Keratinocyte (primary cell): Measurements from ENCODE around the gene APCS. TPM values are rescaled to one million over a fixed set of nuclear protein-coding genes. Genes with fewer than 3 reads are reported as not detected.

Source experiments
- DNase-seq: peaks from one replicate; pipeline ENCODE4 v3.0.0-alpha.2; 2011; ENCODE audit warnings: low read depth, missing footprints, low spot score
- FAIRE-seq: peaks from 2 replicates; lab custom pipeline; 2011; peaks lifted over from hg19 to GRCh38; lab: Jason Lieb, UNC
- H2AFZ ChIP-seq: 2 replicates; pipeline ENCODE4 v1.6.0; 2012; ENCODE audit warnings: low read length, control low read depth, inconsistent platforms; ENCODE audit not compliant: control insufficient read depth
- H3K27ac ChIP-seq: 2 replicates; pipeline ENCODE4 v1.5.1; 2011; ENCODE audit warnings: low read length; ENCODE audit not compliant: control insufficient read depth, insufficient read depth
- H3K27me3 ChIP-seq: 3 replicates; pipeline ENCODE4 v1.6.0; 2011; ENCODE audit warnings: low read length; ENCODE audit not compliant: control insufficient read depth, insufficient read depth; ENCODE audit errors: extremely low read depth
- H3K36me3 ChIP-seq, 2 experiments: 2 replicates in 1 of 2; 3 replicates in 1 of 2; pipeline ENCODE4 v1.5.1; 2011; ENCODE audit warnings: low read length in 2 of 2, mild to moderate bottlenecking in 1 of 2; ENCODE audit not compliant: control insufficient read depth in 2 of 2, insufficient read depth in 2 of 2; ENCODE audit errors: extremely low read depth in 1 of 2
- H3K4me1 ChIP-seq: 3 replicates; pipeline ENCODE4 v1.5.1; 2011; ENCODE audit warnings: low read length; ENCODE audit not compliant: control insufficient read depth, insufficient read depth; ENCODE audit errors: extremely low read depth
- H3K4me2 ChIP-seq: 3 replicates; pipeline ENCODE4 v1.6.0; 2011; ENCODE audit warnings: low read depth, low read length; ENCODE audit not compliant: control insufficient read depth, insufficient read depth; ENCODE audit errors: extremely low read depth
- H3K4me3 ChIP-seq, 3 experiments: fragments of 200-600 bp in 1 of 3; sonication (generic) in 1 of 3; 2 replicates in 2 of 3; 3 replicates in 1 of 3; pipeline ENCODE4 v1.5.1; 2011 to 2016; ENCODE audit warnings: low read length in 3 of 3, mild to moderate bottlenecking in 3 of 3, control low read depth in 2 of 3, inconsistent platforms in 1 of 3, low read depth in 1 of 3, mixed read lengths in 1 of 3, mixed run types in 1 of 3, moderate library complexity in 1 of 3; ENCODE audit not compliant: control insufficient read depth in 2 of 3, insufficient read depth in 2 of 3; ENCODE audit errors: extremely low read depth in 1 of 3
- H3K79me2 ChIP-seq: 2 replicates; pipeline ENCODE4 v1.6.0; 2012; ENCODE audit warnings: low read length; ENCODE audit not compliant: control insufficient read depth, insufficient read depth
- H3K9ac ChIP-seq: 3 replicates; pipeline ENCODE4 v1.6.0; 2011; ENCODE audit warnings: low read length; ENCODE audit not compliant: control insufficient read depth, insufficient read depth; ENCODE audit errors: extremely low read depth
- H3K9me1 ChIP-seq: 3 replicates; pipeline ENCODE4 v1.6.0; 2011; ENCODE audit warnings: low read length; ENCODE audit not compliant: control insufficient read depth, insufficient read depth; ENCODE audit errors: extremely low read depth
- H3K9me3 ChIP-seq: 2 replicates; pipeline ENCODE4 v1.5.1; 2012; ENCODE audit warnings: low read depth, low read length; ENCODE audit not compliant: control insufficient read depth
- H4K20me1 ChIP-seq: 3 replicates; pipeline ENCODE4 v1.6.0; 2011; ENCODE audit warnings: low read length; ENCODE audit not compliant: control insufficient read depth, insufficient read depth; ENCODE audit errors: extremely low read depth
- CTCF ChIP-seq, 3 experiments: IDR thresholded peaks in 1 of 3; conservative IDR thresholded peaks in 1 of 3; optimal IDR thresholded peaks in 1 of 3; 2 replicates in 2 of 3; 3 replicates in 1 of 3; pipeline versions ENCODE3 to v1.5.1; 2011; ENCODE audit warnings: low read length in 3 of 3, mild to moderate bottlenecking in 3 of 3, moderate library complexity in 2 of 3, control low read depth in 1 of 3, inconsistent platforms in 1 of 3; ENCODE audit not compliant: insufficient read depth in 2 of 3; ENCODE audit errors: extremely low read depth in 1 of 3
- EZH2 ChIP-seq: IDR thresholded peaks from one replicate; pipeline ENCODE4 v1.6.1; 2012; ENCODE audit warnings: inconsistent platforms, mild to moderate bottlenecking, low read length, moderate library complexity
- dilution Hi-C: fragments of 300-500 bp; cut with MboI; formaldehyde crosslinking; loops from one replicate; pipeline ENCODE4 v1.7.0; 2020; ENCODE audit warnings: low sequenced_read_pairs; ENCODE audit not compliant: extremely low pct_ligation_motif_present
- polyA minus RNA-seq, 3 experiments: library from RNA; depleted of rRNA, polyadenylated mRNA; stranded (reverse); fragments of >200 nt; gene quantifications; 1 replicate in 1 of 3; 2 replicates in 1 of 3; 3 replicates in 1 of 3; pipeline ENCODE4 v1.2.3, GENCODE V29; 2011
- polyA plus RNA-seq, 5 experiments: library from polyadenylated mRNA; depleted of rRNA in 3 of 5; stranded (reverse) in 3 of 5; stranded (forward) in 1 of 5; unstranded in 1 of 5; fragments of >200 nt; gene quantifications; 1 replicate in 1 of 5; 2 replicates in 3 of 5; 3 replicates in 1 of 5; pipeline versions ENCODE4 v1.2.1 to v1.2.3, GENCODE V29; 2011 to 2012; ENCODE audit warnings: missing spikeins in 2 of 5, low read depth in 1 of 5, low replicate concordance in 1 of 5

The APCS gene
- polyA plus RNA-seq (not detected in 3 replicates), polyA minus RNA-seq (not detected in 3 replicates)
- not detected for polyA plus RNA-seq (2011; ENCODE audit: low read depth)
- not detected in 2 replicates for polyA plus RNA-seq (2011; cell fraction: cytosol; rRNA removed)
- polyA plus RNA-seq (2011; cell fraction: nucleus; rRNA removed) = not detected in 2 replicates
- not detected in 2 replicates for polyA plus RNA-seq (2012; ENCODE audit: low replicate concordance)
- polyA minus RNA-seq (2011; cell fraction: cytosol; rRNA and poly(A)+ RNA removed) = not detected
- polyA minus RNA-seq (2011; cell fraction: nucleus; rRNA and poly(A)+ RNA removed) = not detected in 2 replicates

DNA sequence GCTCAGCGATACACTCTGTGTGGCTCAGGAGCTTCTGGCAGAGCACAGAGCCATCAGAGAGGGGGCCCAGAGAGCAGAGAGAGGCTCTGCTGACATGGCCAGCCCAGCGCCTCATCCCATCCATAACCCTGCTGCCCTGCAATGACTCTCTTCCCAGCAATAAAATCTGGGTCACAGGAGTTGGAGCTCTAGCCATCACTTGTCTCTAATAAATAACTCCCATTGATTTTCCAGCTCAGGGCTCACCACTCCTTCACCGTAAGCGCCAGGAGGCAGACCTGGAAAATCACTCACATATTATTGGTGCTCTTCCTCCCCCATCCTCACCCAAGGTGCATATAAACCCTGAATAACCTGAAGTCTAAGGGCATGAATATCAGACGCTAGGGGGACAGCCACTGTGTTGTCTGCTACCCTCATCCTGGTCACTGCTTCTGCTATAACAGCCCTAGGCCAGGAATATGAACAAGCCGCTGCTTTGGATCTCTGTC, at the start of gene APCS:
Gene APCS, plus strand, starts transcription at position 366 of the 491 bp plus-strand sequence. Its CDS starts 96 bp downstream, at position 462.
- Histone ChIP-seq H3K9me3 (no peaks in the 10 kb centered on the region), H3K79me2 (no peaks in the 10 kb centered on the region), H3K4me1 (no peaks in the 10 kb centered on the region), H4K20me1 (no peaks in the 10 kb centered on the region), H3K9me1 (no peaks in the 10 kb centered on the region), H3K27ac (no peak within 1 kb of the TSS), H3K4me3 (no peak within 1 kb of the TSS), H3K27me3 (peaks cover 4% of the 10 kb centered on the region), H3K9ac (no peak within 1 kb of the TSS), H3K36me3 (no peaks in the 10 kb centered on the region), H3K4me2 (no peak within 1 kb of the TSS), H2AFZ (no peak within 1 kb of the TSS)
- dilution Hi-C loops = no loop called here
- FAIRE-seq = no peak
- DNase-seq = no peak
- no peak for TF ChIP-seq CTCF (optimal IDR thresholded peaks at IDR 0.05 in 1 of 3, IDR thresholded peaks at IDR 0.05 in 1 of 3, conservative IDR thresholded peaks at IDR 0.05 in 1 of 3; ENCODE audit: extremely low read depth in 1 of 3, insufficient read depth in 2 of 3, low read length in 3 of 3)
- no peak for TF ChIP-seq EZH2

GRCh38 chr1:159548126-159548525, 39.5 kb upstream of the APCS start:
- dilution Hi-C loops = no loop called here
- FAIRE-seq = no peak

More at GRCh38 chr1:159548126-159548525, 39.5 kb upstream of the APCS start:
- no peaks in the 10 kb centered on the region for H4K20me1 ChIP-seq
- no peaks in the 10 kb centered on the region for H3K9me1 ChIP-seq
- TF ChIP-seq EZH2 = no peak
- TF ChIP-seq CTCF (optimal IDR thresholded peaks at IDR 0.05 in 1 of 3, IDR thresholded peaks at IDR 0.05 in 1 of 3, conservative IDR thresholded peaks at IDR 0.05 in 1 of 3; ENCODE audit: extremely low read depth in 1 of 3, insufficient read depth in 2 of 3, low read length in 3 of 3) = no peak
- H3K4me3 ChIP-seq = no peak overlapping the region
- H3K27ac ChIP-seq = no peak overlapping the region
- H3K4me2 ChIP-seq = no peak overlapping the region
- DNase-seq = no peak
- H3K79me2 ChIP-seq = no peaks in the 10 kb centered on the region
- no peaks in the 10 kb centered on the region for H3K4me1 ChIP-seq
- no peak overlapping the region for H2AFZ ChIP-seq
- H3K9ac ChIP-seq = no peak overlapping the region
- no peaks in the 10 kb centered on the region for H3K36me3 ChIP-seq
- no peaks in the 10 kb centered on the region for H3K27me3 ChIP-seq
- H3K9me3 ChIP-seq = no peaks in the 10 kb centered on the region
